Stimulated activated CD4-positive, alpha-beta T cell treated with anti-CD3 and anti-CD28 coated beads, Interleukin-2, amount 100 ng/mL, for 4 hours (primary cell): ENCODE data around the gene CAMKMT.

ENCODE experiments used
- DNase-seq: peaks from one replicate; pipeline ENCODE4 v3.0.0-alpha.2; 2020; ENCODE audit warnings: low read depth

Gene CAMKMT

DNA sequence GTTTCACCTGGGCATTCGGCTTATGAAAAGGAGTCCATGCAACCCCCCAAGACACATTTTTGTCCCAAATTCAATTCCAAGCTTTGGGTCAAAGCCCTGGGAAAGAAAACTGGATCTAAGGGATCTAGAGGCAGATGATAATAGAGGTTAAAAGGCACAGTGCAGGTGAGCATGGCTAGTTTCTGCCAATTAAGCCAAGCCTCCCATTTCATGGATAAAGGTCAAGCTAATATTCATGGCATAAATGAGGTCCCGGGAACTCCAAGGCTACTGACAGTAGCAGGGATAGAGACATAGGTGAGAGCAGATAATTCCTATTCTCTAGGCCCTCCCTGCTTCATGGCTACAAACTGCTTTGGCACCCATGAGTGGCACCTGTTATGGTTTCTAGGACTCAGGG, 83.1 kb downstream of the CAMKMT start:
- DNase-seq, result no peak

DNA sequence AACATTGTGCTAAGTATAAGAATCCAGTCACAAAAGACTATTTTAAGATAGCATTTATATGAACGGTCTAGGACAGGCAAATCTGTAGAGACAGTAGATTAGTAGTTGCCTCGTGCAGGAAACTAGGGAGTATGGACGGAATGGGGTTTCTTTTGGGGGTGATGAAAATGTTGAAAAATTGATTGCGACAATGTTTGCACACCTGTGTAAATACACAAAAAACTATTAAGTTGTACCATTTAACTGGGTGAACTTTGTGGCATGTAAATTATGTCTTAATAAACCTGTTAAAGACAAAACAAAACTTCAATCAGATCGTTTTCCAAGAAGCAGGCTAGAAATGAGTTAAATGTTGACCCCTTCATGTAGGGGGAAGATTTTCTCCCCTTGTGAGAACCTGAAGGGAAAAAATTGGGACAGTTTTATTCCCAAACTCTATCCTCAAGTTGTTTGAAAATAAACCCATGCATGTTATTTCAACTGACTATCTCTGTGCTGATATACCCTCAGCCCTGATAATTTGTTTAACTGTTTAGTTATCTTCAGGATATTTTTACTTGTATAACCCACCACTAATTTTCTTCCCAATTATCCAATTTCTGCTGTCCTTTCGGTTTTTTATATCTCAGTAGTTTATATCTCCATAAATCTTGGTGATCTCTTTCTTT, 87.2 kb downstream of the CAMKMT start:
- DNase-seq, result no peak

DNA sequence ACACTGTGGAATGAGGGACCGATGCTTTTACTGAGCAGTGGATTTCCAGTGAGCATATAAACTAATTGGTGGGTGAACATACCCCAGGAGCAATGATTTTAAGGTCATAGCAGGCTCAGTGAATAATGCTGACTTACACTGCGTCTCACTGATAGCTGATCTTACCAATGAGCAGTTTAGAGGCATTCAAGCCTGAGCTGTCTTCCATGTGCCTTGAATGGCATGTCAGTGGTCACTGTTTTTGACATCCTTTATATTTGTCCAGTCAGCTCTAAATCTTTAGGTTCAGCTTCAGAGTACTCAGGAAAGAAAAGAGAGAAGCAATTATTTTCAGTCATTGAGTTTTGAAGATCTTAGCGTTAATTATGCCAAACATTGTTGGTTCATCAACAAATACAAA, 88.3 kb downstream of the CAMKMT start:
- DNase-seq, result no peak

DNA sequence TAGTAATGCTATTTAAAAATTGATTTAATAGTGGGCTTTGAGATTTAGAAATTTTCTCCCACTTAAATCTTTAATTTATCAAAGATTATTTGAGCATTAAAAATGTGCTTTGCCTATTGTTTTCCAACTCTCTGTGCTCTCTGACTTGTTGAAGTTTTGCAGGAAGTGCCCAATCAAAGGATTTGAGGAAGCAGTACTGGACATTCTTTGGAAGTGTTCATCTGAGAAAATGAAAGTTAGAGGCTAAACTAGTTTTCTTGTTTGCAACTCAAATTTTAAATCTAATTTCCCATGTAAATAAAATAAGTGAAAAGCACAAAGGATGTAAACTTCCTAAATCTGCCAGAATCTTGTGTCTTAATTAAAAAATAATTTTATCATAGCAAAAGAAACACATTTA, 89.1 kb downstream of the CAMKMT start:
- DNase-seq, result no peak

- no peak for DNase-seq
These were observed 90.4 kb downstream of the CAMKMT start for GRCh38 chr2:44452069-44452583.

GRCh38 chr2:44453259-44453658, 91.5 kb downstream of the CAMKMT start:
- DNase-seq, result no peak

GRCh38 chr2:44455877-44456276, 94.1 kb downstream of the CAMKMT start:
- no peak for DNase-seq

DNA sequence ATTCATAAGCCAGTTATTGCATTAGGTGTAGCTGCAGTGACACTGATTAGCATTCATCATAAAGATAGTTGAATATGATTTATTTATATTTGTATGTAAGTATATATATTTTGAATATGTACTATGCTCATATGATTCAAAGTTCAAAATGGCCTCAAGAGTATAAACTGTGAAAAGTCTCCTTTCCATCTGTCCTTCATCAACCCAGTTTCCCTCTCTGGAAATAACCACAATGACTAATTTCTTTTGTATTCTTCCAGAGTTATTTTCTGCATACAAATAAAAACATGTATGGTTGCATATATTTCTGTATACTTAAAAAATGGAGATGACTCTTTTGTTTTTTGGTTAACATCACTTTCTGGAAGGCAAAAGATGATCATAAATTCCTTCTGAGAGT, 95.2 kb downstream of the CAMKMT start:
- DNase-seq, result no peak

DNA sequence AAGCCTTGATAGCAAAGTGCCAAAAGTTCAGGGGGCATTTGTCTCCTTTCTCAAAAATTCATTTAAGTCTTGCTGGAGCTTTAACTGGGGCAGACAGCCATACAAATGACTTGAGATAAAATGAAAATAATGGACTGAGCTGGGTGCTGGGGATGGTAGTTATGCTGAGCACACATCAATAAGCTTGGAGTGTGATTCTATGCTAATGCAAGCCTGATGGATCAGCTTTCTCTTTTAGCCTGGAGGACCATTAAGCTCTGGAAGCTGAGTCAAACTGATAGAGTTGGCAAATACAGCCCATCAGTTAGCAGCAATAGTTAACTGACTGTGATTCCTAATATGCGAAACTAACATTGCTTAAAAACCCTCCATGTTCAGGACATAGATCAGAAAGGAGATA, 98.0 kb downstream of the CAMKMT start:
- no peak for DNase-seq

- no peak for DNase-seq
These were observed 101.4 kb downstream of the CAMKMT start for GRCh38 chr2:44462934-44463849.

DNA sequence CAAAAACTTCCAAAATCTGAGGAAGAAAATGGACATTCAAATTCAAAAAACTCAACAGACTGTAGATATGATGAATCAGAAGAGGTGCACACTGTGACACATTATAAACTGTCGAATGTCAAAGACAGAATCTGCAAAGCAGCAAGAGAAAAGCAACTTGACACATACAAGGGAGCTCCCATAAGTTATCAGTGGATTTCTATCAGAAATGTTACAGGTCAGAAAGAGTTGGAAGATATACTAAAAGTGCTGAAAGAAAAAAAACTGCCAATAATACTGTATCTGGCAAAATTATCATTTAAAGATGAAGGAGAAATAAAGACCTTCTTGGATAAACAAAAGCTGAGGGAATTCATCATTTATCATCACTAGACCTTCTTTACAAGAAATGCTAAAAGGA, 102.7 kb downstream of the CAMKMT start:
- no peak for DNase-seq

DNA sequence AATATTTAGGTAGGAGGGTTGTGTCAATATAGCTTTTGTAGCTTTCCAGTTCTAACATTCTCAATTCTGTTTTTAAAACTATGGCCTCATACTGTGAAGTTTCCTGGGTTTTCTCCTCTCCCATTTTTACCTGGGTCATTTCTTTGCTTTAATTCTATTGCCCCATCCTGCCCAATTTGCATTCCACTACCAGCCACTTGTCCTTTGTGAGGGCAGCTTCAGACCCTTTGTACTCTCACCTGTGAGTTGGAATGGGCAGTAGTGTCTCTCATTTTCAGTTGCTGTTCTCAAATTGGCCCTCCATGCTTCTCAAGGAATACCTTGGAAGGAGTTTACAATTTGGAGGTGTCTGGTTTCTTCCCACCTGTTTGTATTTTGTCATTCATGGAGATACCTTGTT, 108.4 kb downstream of the CAMKMT start:
- DNase-seq, result no peak

GRCh38 chr2:44477657-44478414, 116.1 kb downstream of the CAMKMT start:
- DNase-seq, result no peak

DNA sequence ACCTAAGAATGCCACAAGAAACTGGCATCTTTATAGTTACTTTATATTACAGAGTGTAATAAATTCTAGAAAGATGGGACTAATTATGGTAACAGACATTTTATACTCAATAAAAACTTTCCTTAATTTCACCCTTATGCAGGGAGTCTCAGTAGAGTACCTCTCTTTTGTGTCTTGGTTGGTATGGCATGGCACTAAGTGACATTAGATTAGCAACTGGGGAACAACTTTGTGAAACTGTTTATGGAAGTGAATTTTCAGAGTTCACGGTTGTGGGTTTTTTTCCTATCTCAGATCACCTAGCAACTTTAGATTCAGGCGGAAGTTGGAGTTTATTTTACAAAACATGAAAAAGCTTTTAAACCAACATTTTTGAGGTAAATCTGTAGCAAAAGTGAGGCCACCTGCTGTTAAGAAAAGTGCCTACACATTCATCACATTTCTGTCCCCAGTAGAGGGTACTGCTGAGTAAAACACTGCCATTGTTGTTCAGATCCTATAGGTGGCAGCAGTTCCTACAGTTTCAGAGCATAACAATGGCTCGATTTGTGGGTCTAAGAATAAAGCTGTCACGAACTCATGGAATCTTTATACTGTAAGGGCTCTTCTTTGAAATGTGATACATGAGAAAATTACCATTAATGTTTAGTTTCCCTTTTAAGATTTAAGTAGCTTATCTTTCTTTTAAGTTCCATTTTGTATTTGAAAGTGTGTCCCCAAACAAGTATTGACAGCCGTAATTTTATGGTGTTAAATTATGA, 117.6 kb downstream of the CAMKMT start:
- peak; percentile 24 for DNase-seq

- DNase-seq, result no peak
These were observed 118.3 kb downstream of the CAMKMT start for GRCh38 chr2:44480068-44480467.

DNA sequence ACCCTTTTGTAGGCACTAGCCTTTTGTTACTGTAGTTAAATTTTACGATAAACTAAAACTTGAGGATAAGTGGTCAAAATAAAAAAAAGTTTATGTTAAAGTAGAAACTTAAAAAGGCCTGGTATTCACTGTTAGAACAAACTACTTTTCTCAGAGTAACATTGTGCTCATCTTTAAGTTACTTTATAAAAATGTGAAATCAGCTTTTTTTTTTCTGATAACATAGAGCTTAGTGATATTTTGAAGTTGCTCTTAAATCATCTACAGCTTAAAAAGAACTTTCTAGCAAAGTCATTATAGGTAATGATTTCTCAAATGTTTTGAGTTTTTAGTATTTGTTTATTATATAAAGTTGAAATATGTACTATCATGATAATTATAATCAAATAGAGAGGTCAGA, 125.3 kb downstream of the CAMKMT start:
- DNase-seq, result no peak

DNA sequence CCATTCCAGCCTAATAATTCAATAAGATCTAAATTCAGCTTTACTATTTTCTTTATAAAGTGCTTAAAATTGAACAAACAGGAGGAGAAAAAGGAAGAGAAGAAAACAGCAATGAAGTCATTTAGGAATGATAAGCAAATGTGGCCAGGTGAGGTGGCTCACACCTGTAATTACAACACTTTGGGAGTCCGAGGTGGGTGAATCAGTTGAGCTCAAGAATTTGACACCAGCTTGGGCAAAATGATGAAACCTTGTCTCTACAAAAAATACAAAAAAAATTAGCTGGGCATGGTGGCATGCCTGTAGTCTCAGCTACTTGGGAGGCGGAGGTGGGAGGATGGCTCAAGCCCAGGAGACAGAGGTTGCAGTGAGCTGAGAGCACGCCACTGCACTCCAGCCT, 129.0 kb downstream of the CAMKMT start:
- DNase-seq, result no peak

DNA sequence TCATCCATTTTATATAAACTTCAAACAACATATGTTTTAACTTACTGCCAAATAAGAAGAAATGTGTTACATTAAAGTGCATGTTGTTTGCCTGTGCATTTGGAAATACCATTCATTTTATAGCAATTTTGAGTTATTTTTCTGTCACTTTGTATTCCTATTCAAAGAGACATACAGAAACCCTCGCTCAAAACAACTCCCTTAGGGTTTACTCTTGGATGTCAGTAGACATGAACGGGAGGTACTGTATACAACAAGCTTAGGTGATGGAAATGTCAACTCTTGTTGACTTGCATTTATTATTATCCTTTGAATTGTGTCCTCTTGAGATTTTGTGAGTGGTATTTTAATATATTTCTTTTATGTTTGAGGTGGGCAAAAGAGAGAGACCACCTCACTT, 132.3 kb downstream of the CAMKMT start:
- DNase-seq, result no peak

DNA sequence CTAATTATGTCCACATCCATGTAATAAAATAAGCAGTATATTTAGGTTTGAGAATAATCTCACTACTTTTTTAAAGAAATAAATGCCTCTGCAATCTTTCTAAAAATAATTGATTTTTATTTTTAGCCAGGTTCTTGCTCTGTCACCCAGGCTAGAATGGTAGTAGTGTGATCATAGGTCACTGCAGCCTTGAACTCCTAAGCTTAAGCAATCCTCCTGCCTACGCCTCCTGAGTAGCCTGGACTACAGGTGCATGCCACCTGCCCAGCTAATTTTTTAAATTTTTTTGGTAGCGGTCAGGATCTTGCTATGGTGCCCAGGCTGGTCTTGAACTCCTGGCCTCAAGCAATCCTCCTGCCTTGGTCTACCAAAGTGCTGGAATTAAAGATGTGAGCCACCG, 133.3 kb downstream of the CAMKMT start:
- no peak for DNase-seq

- no peak for DNase-seq
These were observed 133.8 kb downstream of the CAMKMT start for GRCh38 chr2:44495544-44495943.

GRCh38 chr2:44496130-44496529, 134.4 kb downstream of the CAMKMT start:
- DNase-seq, result no peak

GRCh38 chr2:44498551-44498950, 136.8 kb downstream of the CAMKMT start:
- DNase-seq, result no peak
